HepG2 (cell line): ENCODE results near the gene DOK1. TPM values are rescaled to one million over a fixed set of nuclear protein-coding genes. Genes with fewer than 3 reads are reported as not detected.
A peak's percentile ranks its signal among the peaks of the same experiment; 100 is the strongest.

Experiments
- FOXC1 ChIP-seq: sonication (generic); formaldehyde crosslinking; IDR thresholded peaks from 2 replicates; pipeline ENCODE4 v1.8.0; 2022; ENCODE audit warnings: mild to moderate bottlenecking, missing genetic modification reagents, borderline replicate concordance
- HNRNPLL ChIP-seq: fragments of 200-400 bp; formaldehyde crosslinking; IDR thresholded peaks from 2 replicates; pipeline ENCODE4 v1.6.1; 2017; ENCODE audit warnings: mild to moderate bottlenecking, low read depth, low read length; ENCODE audit not compliant: poor library complexity, severe bottlenecking
- KDM5B ChIP-seq: sonication (generic); formaldehyde crosslinking; IDR thresholded peaks from 2 replicates; pipeline ENCODE4 v1.4.0; 2020; ENCODE audit warnings: missing genetic modification reagents, mild to moderate bottlenecking, borderline replicate concordance
- KLF12 ChIP-seq: sonication (generic); formaldehyde crosslinking; IDR thresholded peaks from 2 replicates; pipeline ENCODE4 v1.4.0; 2020; ENCODE audit warnings: missing genetic modification reagents, borderline replicate concordance
- MED13 ChIP-seq: sonication (generic); formaldehyde crosslinking; IDR thresholded peaks from 2 replicates; pipeline ENCODE4 v1.5.0; 2020; ENCODE audit warnings: missing genetic modification reagents
- NFKBIZ ChIP-seq: IDR thresholded peaks from 2 replicates; pipeline ENCODE4 v1.6.1; 2018; ENCODE audit warnings: missing genetic modification reagents, missing compliant biosample characterization
- NR3C1 ChIP-seq: sonication (generic); formaldehyde crosslinking; IDR thresholded peaks from 2 replicates; pipeline ENCODE4 v1.4.0; 2020; ENCODE audit warnings: missing genetic modification reagents
- PITX1 ChIP-seq: sonication (generic); formaldehyde crosslinking; IDR thresholded peaks from 2 replicates; pipeline ENCODE4 v1.5.1; 2020; ENCODE audit warnings: mild to moderate bottlenecking, missing genetic modification reagents
- POGZ ChIP-seq: sonication (generic); formaldehyde crosslinking; IDR thresholded peaks from 2 replicates; pipeline ENCODE4 v1.4.0; 2020; ENCODE audit warnings: mild to moderate bottlenecking, missing genetic modification reagents
- PPARG ChIP-seq: conservative IDR thresholded peaks from 2 replicates; pipeline ENCODE4 v1.6.1; 2016; ENCODE audit warnings: missing biosample characterization, missing genetic modification reagents
- RXRB ChIP-seq: IDR thresholded peaks from 2 replicates; pipeline ENCODE4 v1.6.1; 2016; ENCODE audit warnings: borderline replicate concordance, missing genetic modification reagents, missing compliant biosample characterization
- SMAD9 ChIP-seq: sonication (generic); formaldehyde crosslinking; IDR thresholded peaks from 2 replicates; pipeline ENCODE4 v1.5.1; 2020; ENCODE audit warnings: mild to moderate bottlenecking, missing genetic modification reagents
- SOX5 ChIP-seq: IDR thresholded peaks from 2 replicates; pipeline ENCODE4 v1.6.1; 2016; ENCODE audit warnings: borderline replicate concordance
- SPEN ChIP-seq: sonication (generic); formaldehyde crosslinking; IDR thresholded peaks from 2 replicates; pipeline ENCODE4 v1.5.1; 2020; ENCODE audit warnings: low read depth, mild to moderate bottlenecking, missing genetic modification reagents
- YEATS2 ChIP-seq: sonication (generic); formaldehyde crosslinking; IDR thresholded peaks from 2 replicates; pipeline ENCODE4 v1.4.0; 2020; ENCODE audit warnings: missing genetic modification reagents, borderline replicate concordance
- YEATS4 ChIP-seq: sonication (generic); formaldehyde crosslinking; IDR thresholded peaks from 2 replicates; pipeline ENCODE4 v1.4.0; 2020; ENCODE audit warnings: missing genetic modification reagents, borderline replicate concordance
- YY1 ChIP-seq: IDR thresholded peaks from 2 replicates; pipeline ENCODE4 v1.6.1; 2011; ENCODE audit warnings: low read length, low read depth, moderate library complexity, mild to moderate bottlenecking; ENCODE audit not compliant: insufficient read depth, insufficient replicate concordance
- ZNF577 ChIP-seq: sonication (generic); formaldehyde crosslinking; IDR thresholded peaks from 2 replicates; pipeline ENCODE4 v1.4.0; 2020; ENCODE audit warnings: mild to moderate bottlenecking, low read depth, missing genetic modification reagents, borderline replicate concordance
- ZNF737 ChIP-seq: sonication (generic); formaldehyde crosslinking; IDR thresholded peaks from 2 replicates; pipeline ENCODE4 v1.5.0; 2020; ENCODE audit warnings: missing genetic modification reagents, mild to moderate bottlenecking, borderline replicate concordance
- polyA plus RNA-seq, 8 experiments: library from polyadenylated mRNA; depleted of rRNA in 3 of 8; stranded (reverse) in 7 of 8; unstranded in 1 of 8; fragments of >200 nt; fragmentation: Illumina TruSeq in 4 of 8; extraction: Trizol in 4 of 8; gene quantifications; 2 replicates each; pipeline versions ENCODE4 v1.2.1 to v1.2.3, GENCODE V29; 2011 to 2016; ENCODE audit warnings: low read depth in 4 of 8, missing spikeins in 1 of 8, mixed read lengths in 1 of 8; ENCODE audit not compliant: insufficient read depth in 1 of 8
- total RNA-seq, 5 experiments: library from RNA; depleted of rRNA; stranded (reverse); fragments of >200 nt; fragmentation: Illumina TruSeq; extraction: Trizol; gene quantifications; 2 replicates each; pipeline ENCODE4 v1.2.3, GENCODE V29; 2016; ENCODE audit warnings: low read depth in 1 of 5
- TF ChIP-seq, protein P1 (sequence below): IDR thresholded peaks from 2 replicates; pipeline ENCODE4 v1.6.1; 2016; ENCODE audit warnings: missing compliant biosample characterization, missing genetic modification reagents, borderline replicate concordance
- TF ChIP-seq, protein P2 (sequence below): sonication (generic); formaldehyde crosslinking; IDR thresholded peaks from 2 replicates; pipeline ENCODE4 v1.5.0; 2020; ENCODE audit warnings: missing genetic modification reagents
- TF ChIP-seq, protein P3 (sequence below): sonication (generic); formaldehyde crosslinking; IDR thresholded peaks from 2 replicates; pipeline ENCODE4 v1.5.1; 2020; ENCODE audit warnings: missing genetic modification reagents, mild to moderate bottlenecking, borderline replicate concordance
- TF ChIP-seq, protein P4 (sequence below): fragments of 450-650 bp; IDR thresholded peaks from 2 replicates; pipeline ENCODE4 v1.6.1; 2017; ENCODE audit warnings: mild to moderate bottlenecking

Gene DOK1
- total and polyA plus RNA-seq, 2 of the 13 experiments (the other 11 are each of a cell fraction or from before 2014, with no cell fraction given): 0.53 to 0.74 TPM

DNA sequence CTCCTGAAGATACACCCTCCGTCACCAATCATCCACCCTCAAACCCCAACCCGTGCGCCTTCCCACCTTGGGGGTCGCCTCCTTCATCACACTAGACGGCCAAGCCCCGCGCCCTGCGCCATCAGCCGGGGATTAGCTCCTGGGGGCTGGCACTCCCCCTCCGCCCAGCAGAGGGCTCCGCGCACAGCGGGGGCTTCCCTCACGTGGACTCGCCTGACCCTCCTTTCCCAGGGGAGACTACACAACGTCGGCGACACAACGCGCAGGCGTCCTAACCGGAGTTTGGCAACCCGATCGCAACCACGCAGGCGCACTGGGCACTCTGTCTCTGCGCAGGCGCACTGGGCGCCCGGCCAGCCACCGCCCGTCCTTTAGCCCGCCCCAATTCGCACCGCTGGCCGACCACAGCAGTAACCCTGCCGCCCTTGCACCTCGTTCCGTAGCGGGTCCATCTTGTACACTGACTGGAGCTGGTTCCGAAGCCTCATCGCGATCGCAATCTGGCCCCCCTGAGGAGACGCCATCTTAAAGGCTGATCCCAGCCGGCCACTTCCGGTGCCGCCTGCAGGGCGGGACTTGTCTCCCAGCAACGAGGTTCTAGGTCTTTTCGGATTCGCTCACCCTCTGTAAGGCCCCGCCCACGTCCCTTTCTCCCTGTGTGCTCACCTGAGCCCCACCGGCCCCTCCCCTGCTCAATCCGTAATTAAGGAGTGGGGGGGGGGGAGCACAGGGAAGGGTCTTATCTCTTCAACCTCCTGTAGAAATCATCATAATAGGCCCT, 47.2 kb upstream of the DOK1 start, which contains the start of gene PCGF1 (continued):
- TF ChIP-seq, protein P1, sequence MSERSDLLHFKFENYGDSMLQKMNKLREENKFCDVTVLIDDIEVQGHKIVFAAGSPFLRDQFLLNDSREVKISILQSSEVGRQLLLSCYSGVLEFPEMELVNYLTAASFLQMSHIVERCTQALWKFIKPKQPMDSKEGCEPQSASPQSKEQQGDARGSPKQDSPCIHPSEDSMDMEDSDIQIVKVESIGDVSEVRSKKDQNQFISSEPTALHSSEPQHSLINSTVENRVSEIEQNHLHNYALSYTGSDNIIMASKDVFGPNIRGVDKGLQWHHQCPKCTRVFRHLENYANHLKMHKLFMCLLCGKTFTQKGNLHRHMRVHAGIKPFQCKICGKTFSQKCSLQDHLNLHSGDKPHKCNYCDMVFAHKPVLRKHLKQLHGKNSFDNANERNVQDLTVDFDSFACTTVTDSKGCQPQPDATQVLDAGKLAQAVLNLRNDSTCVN (CRISPR knock-in tag): peak; percentile 83
- TF ChIP-seq SMAD9 (CRISPR knock-in tag) (peak; percentile 24; the same call in 1 of the 2 replicates), YY1 (peak; percentile 97), YEATS2 (peak; percentile 88; the same call in 1 of the 2 replicates), ZNF577 (CRISPR knock-in tag) (0 out of 2 replicates have a peak, but pooled peaks have one; percentile 17), NR3C1 (CRISPR knock-in tag) (no peak), KDM5B (peak; percentile 77; the same call in 1 of the 2 replicates), PITX1 (CRISPR knock-in tag) (peak; percentile 97), NFKBIZ (peak; percentile 77), SPEN (CRISPR knock-in tag) (peak; percentile 93), KLF12 (CRISPR knock-in tag) (peak; percentile 83; the same call in 1 of the 2 replicates), SOX5 (peak; percentile 75), MED13 (CRISPR knock-in tag) (peak; percentile 68; the same call in 1 of the 2 replicates), RXRB (CRISPR knock-in tag) (peak; percentile 92), ZNF737 (CRISPR knock-in tag) (no peak), POGZ (peak; percentile 42), YEATS4 (CRISPR knock-in tag) (peak; percentile 89), PPARG (CRISPR knock-in tag) (peak; percentile 48; the same call in 1 of the 2 replicates), FOXC1 (CRISPR knock-in tag) (0 out of 2 replicates have a peak, but pooled peaks have one; percentile 41), HNRNPLL (peak; percentile 76)
- TF ChIP-seq, protein P2, sequence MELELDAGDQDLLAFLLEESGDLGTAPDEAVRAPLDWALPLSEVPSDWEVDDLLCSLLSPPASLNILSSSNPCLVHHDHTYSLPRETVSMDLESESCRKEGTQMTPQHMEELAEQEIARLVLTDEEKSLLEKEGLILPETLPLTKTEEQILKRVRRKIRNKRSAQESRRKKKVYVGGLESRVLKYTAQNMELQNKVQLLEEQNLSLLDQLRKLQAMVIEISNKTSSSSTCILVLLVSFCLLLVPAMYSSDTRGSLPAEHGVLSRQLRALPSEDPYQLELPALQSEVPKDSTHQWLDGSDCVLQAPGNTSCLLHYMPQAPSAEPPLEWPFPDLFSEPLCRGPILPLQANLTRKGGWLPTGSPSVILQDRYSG (CRISPR knock-in tag): 0 out of 2 replicates have a peak, but pooled peaks have one; percentile 28
- TF ChIP-seq, protein P3, sequence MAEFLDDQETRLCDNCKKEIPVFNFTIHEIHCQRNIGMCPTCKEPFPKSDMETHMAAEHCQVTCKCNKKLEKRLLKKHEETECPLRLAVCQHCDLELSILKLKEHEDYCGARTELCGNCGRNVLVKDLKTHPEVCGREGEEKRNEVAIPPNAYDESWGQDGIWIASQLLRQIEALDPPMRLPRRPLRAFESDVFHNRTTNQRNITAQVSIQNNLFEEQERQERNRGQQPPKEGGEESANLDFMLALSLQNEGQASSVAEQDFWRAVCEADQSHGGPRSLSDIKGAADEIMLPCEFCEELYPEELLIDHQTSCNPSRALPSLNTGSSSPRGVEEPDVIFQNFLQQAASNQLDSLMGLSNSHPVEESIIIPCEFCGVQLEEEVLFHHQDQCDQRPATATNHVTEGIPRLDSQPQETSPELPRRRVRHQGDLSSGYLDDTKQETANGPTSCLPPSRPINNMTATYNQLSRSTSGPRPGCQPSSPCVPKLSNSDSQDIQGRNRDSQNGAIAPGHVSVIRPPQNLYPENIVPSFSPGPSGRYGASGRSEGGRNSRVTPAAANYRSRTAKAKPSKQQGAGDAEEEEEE (CRISPR knock-in tag): peak; percentile 96; the same call in 1 of the 2 replicates
- TF ChIP-seq, protein P4, sequence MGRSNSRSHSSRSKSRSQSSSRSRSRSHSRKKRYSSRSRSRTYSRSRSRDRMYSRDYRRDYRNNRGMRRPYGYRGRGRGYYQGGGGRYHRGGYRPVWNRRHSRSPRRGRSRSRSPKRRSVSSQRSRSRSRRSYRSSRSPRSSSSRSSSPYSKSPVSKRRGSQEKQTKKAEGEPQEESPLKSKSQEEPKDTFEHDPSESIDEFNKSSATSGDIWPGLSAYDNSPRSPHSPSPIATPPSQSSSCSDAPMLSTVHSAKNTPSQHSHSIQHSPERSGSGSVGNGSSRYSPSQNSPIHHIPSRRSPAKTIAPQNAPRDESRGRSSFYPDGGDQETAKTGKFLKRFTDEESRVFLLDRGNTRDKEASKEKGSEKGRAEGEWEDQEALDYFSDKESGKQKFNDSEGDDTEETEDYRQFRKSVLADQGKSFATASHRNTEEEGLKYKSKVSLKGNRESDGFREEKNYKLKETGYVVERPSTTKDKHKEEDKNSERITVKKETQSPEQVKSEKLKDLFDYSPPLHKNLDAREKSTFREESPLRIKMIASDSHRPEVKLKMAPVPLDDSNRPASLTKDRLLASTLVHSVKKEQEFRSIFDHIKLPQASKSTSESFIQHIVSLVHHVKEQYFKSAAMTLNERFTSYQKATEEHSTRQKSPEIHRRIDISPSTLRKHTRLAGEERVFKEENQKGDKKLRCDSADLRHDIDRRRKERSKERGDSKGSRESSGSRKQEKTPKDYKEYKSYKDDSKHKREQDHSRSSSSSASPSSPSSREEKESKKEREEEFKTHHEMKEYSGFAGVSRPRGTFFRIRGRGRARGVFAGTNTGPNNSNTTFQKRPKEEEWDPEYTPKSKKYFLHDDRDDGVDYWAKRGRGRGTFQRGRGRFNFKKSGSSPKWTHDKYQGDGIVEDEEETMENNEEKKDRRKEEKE: no peak
